ENCODE results near the gene RALB.

RALB gene

DNA sequence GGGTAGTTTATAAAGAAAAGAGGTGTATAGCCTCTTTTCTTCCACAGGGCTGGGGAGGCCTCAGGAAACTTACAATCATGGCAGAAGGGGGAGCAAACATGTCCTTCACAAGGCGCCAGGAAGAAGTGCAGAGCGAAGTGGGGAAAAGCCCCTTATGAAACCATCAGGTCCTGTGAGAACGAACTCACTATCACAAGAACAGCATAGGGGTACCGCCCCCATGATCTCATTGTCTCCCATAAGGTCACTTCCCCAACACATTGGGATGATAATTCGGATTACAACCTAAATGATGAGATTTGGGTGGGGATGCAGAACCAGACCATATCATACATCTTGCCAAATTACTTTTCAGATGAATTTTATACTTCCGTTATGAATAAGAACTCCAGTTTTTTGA, 32.4 kb downstream of the RALB start:
- Histone ChIP-seq H3K4me2 (ENCODE audit: low read length) (no peak overlapping the region), H3K27ac (ENCODE audit: low read length) (no peak overlapping the region), H3K36me3 (replicated peaks; ENCODE audit: low read depth, low read length) (no peaks in the 10 kb centered on the region), H3K4me3 (ENCODE audit: low read length) (no peak overlapping the region), H3K4me1 (ENCODE audit: low read length) (peaks cover 20% of the 10 kb centered on the region), H4K20me1 (ENCODE audit: insufficient read depth, low read length) (no peaks in the 10 kb centered on the region), H2AFZ (ENCODE audit: low read depth, low read length) (no peak overlapping the region), H3K79me2 (ENCODE audit: low read length) (no peaks in the 10 kb centered on the region), H3K9ac (ENCODE audit: low read length) (no peak overlapping the region), H3K9me3 (ENCODE audit: insufficient read depth, low read length) (no peaks in the 10 kb centered on the region), H3K27me3 (ENCODE audit: low read depth, low read length) (no peaks in the 10 kb centered on the region)
- TF ChIP-seq, protein P1, sequence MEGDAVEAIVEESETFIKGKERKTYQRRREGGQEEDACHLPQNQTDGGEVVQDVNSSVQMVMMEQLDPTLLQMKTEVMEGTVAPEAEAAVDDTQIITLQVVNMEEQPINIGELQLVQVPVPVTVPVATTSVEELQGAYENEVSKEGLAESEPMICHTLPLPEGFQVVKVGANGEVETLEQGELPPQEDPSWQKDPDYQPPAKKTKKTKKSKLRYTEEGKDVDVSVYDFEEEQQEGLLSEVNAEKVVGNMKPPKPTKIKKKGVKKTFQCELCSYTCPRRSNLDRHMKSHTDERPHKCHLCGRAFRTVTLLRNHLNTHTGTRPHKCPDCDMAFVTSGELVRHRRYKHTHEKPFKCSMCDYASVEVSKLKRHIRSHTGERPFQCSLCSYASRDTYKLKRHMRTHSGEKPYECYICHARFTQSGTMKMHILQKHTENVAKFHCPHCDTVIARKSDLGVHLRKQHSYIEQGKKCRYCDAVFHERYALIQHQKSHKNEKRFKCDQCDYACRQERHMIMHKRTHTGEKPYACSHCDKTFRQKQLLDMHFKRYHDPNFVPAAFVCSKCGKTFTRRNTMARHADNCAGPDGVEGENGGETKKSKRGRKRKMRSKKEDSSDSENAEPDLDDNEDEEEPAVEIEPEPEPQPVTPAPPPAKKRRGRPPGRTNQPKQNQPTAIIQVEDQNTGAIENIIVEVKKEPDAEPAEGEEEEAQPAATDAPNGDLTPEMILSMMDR (IDR thresholded peaks at IDR 0.05; ENCODE audit: low read depth, low read length), result no peak
- TF ChIP-seq EZH2phosphoT487 (IDR thresholded peaks at IDR 0.05; ENCODE audit: low read depth), result no peak

DNA sequence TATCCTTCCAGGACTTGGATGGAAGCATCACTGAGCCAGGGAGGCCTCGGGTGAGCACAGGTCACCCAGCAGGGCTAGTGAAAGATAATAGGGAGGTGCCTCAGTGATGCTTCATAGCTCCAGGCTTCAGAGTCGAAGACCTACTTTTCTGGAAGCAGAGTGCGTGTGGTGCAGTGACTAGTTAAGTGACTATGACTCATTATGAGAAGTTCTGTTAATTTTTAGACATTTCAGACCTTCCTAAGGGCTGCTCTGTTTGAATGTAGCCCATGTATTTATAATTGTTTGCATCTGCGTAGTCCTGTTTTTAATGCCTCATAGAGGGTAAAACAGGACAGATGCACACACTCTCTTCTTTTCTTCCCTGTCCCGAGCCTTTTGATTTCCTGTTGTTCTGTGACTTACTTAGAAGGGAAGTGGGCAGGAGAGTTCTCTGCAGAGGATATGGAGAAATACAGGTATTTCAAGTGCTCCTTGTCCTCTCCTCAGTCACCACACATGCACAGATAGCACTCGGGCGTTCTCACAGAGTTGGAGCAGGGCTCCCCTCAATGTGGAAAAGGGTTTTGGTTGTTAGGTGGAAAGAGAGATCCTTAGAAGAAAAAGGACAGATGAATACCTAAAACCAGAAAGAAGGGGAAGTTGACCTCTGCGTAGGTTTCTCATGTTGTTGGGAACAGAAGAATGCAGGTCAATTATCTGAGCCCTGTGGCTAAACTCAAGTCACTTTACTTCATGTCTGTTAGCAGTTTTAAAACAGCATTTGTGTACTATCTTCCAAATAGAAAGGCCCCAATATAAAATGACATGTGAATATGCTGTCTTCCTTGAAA, 34.7 kb downstream of the RALB start:
- Histone ChIP-seq H3K4me3 (ENCODE audit: low read length) (peak overlapping the region; percentile 66), H3K9me3 (ENCODE audit: insufficient read depth, low read length) (no peaks in the 10 kb centered on the region), H3K4me1 (ENCODE audit: low read length) (peaks cover 20% of the 10 kb centered on the region), H3K4me2 (ENCODE audit: low read length) (peak overlapping the region; percentile 90), H3K27ac (ENCODE audit: low read length) (peak overlapping the region; percentile 73), H3K36me3 (replicated peaks; ENCODE audit: low read depth, low read length) (no peaks in the 10 kb centered on the region), H3K27me3 (ENCODE audit: low read depth, low read length) (no peaks in the 10 kb centered on the region), H3K79me2 (ENCODE audit: low read length) (no peaks in the 10 kb centered on the region), H4K20me1 (ENCODE audit: insufficient read depth, low read length) (no peaks in the 10 kb centered on the region), H3K9ac (ENCODE audit: low read length) (peak overlapping the region; percentile 38), H2AFZ (ENCODE audit: low read depth, low read length) (0 out of 2 replicates have a peak overlapping the region, but pooled peaks have one; percentile 4)
- TF ChIP-seq, protein P1 (IDR thresholded peaks at IDR 0.05; ENCODE audit: low read depth, low read length), result no peak
- no peak for TF ChIP-seq EZH2phosphoT487 (IDR thresholded peaks at IDR 0.05; ENCODE audit: low read depth)

DNA sequence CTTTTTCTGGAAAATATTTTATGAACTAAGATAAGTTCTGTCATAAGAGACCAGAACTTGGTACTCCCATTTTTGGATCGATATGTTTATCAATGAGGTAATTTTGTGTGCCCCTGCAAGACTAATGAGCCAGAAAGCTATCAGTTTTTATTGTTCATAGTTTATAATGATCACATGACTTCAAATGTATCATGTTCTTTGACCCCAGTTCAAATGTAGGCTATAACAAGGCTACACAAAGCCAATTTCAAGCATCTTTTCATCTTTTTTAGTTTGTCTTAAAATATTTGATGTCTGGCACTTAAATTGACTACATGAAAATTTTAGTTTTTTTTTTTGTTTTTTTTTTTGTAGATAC, 35.3 kb downstream of the RALB start:
- peak overlapping the region; percentile 66 for H3K4me3 ChIP-seq (ENCODE audit: low read length)
- no peak for TF ChIP-seq EZH2phosphoT487 (IDR thresholded peaks at IDR 0.05; ENCODE audit: low read depth)
- TF ChIP-seq, protein P1 (IDR thresholded peaks at IDR 0.05; ENCODE audit: low read depth, low read length), result no peak
- no peaks in the 10 kb centered on the region for H3K36me3 ChIP-seq (replicated peaks; ENCODE audit: low read depth, low read length)
- H3K4me1 ChIP-seq (ENCODE audit: low read length), result peaks cover 20% of the 10 kb centered on the region
- peak overlapping the region; percentile 90 for H3K4me2 ChIP-seq (ENCODE audit: low read length)
- H3K27ac ChIP-seq (ENCODE audit: low read length), result peak overlapping the region; percentile 73
- no peaks in the 10 kb centered on the region for H3K27me3 ChIP-seq (ENCODE audit: low read depth, low read length)
- peak overlapping the region; percentile 38 for H3K9ac ChIP-seq (ENCODE audit: low read length)
- no peaks in the 10 kb centered on the region for H3K9me3 ChIP-seq (ENCODE audit: insufficient read depth, low read length)
- no peak overlapping the region for H2AFZ ChIP-seq (ENCODE audit: low read depth, low read length)
- H3K79me2 ChIP-seq (ENCODE audit: low read length), result no peaks in the 10 kb centered on the region
- H4K20me1 ChIP-seq (ENCODE audit: insufficient read depth, low read length), result no peaks in the 10 kb centered on the region

DNA sequence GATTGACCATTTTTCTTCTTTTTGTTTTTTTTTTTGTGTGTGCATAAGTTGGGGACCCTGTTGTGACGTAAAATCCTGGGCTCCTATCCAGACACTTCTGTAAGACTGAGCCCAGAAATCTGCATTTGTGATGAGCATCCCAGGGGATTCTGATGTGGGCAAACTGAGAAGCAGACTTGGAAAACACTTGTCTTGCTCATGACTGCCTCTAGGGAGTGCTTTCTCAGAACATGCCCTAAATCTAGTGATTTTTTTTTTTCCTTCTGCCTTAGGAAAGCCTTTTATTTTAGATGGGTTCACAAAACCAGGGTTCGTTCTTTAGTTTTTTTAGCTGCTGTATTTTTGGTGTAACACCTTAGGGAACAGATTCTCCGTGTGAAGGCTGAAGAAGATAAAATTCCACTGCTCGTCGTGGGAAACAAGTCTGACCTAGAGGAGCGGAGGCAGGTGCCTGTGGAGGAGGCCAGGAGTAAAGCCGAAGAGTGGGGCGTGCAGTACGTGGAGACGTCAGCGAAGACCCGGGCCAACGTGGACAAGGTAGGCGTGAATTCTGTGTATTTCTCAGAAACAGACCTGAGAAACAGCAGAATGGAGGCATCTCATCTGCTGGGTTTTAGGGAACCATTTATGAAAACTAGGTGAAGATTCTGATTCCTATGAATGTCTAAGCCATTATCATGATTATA, 36.7 kb downstream of the RALB start:
- H3K36me3 ChIP-seq (replicated peaks; ENCODE audit: low read depth, low read length), result no peaks in the 10 kb centered on the region
- TF ChIP-seq EZH2phosphoT487 (IDR thresholded peaks at IDR 0.05; ENCODE audit: low read depth), result no peak
- TF ChIP-seq, protein P1 (IDR thresholded peaks at IDR 0.05; ENCODE audit: low read depth, low read length), result no peak
- H3K27me3 ChIP-seq (ENCODE audit: low read depth, low read length), result no peaks in the 10 kb centered on the region
- no peak overlapping the region for H2AFZ ChIP-seq (ENCODE audit: low read depth, low read length)
- H3K4me3 ChIP-seq (ENCODE audit: low read length), result no peak overlapping the region
- no peaks in the 10 kb centered on the region for H3K9me3 ChIP-seq (ENCODE audit: insufficient read depth, low read length)
- no peaks in the 10 kb centered on the region for H3K79me2 ChIP-seq (ENCODE audit: low read length)
- no peak overlapping the region for H3K9ac ChIP-seq (ENCODE audit: low read length)
- H3K4me1 ChIP-seq (ENCODE audit: low read length), result peaks cover 27% of the 10 kb centered on the region
- H3K4me2 ChIP-seq (ENCODE audit: low read length), result no peak overlapping the region
- H4K20me1 ChIP-seq (ENCODE audit: insufficient read depth, low read length), result no peaks in the 10 kb centered on the region
- H3K27ac ChIP-seq (ENCODE audit: low read length), result no peak overlapping the region
